ENCODE measurements around the gene ANKS1B.
"Not testable (repeated sequence)": the region's sequence is repeated elsewhere in the genome, so short reads cannot be mapped to it uniquely, and the experiment has no call there.

Gene ANKS1B

GRCh38 chr12:99020871-99021270 is 963.9 kb downstream of the ANKS1B start:
- no peak for DNase-seq (ENCODE audit: low read depth in 2 of 2)

DNA sequence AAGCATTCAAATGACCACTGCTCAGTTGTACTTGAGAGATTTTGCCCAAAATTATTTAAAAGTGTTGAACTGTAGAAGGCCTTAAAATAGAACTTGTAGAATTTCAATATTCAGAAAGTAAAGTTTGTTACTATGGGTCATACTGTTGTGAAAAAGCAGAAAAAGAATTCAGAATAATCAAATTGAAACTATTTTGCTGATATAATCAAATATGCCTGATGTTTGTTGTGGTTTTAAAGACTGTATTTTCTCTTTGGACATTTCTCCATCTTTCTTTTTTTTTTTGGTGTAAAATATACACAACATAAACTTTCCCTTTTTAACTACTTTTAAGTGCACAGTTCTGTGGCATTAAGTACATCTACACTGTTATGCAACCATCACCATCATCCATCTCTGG is 964.9 kb downstream of the ANKS1B start:
- no peak for DNase-seq (ENCODE audit: low read depth in 2 of 2)

- no peak for DNase-seq (ENCODE audit: low read depth in 2 of 2)
Observed at GRCh38 chr12:99017971-99018370, 966.8 kb downstream of the ANKS1B start.

- DNase-seq (ENCODE audit: low read depth in 2 of 2): no peak
Observed at GRCh38 chr12:99009654-99010296, 975.0 kb downstream of the ANKS1B start.

DNA sequence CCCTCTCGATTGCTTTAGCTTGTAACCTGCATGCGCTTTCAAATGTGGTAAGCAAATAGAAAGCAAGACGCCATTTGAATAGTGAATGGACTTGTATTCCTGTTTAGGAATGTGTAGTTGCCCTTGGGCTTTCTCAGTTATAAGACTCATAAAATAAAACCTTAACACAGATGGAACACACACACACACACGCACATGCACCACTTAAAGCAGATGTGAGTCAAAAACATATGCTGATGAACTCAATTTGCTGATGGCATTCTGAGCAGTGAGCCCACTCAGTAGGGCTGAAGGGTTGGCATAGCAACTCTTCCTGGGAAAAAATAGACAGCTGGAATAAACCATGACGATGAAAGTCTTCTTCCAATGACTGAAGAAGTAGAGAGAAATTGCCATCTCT is 979.1 kb downstream of the ANKS1B start:
- DNase-seq (ENCODE audit: low read depth in 2 of 2): no peak

DNA sequence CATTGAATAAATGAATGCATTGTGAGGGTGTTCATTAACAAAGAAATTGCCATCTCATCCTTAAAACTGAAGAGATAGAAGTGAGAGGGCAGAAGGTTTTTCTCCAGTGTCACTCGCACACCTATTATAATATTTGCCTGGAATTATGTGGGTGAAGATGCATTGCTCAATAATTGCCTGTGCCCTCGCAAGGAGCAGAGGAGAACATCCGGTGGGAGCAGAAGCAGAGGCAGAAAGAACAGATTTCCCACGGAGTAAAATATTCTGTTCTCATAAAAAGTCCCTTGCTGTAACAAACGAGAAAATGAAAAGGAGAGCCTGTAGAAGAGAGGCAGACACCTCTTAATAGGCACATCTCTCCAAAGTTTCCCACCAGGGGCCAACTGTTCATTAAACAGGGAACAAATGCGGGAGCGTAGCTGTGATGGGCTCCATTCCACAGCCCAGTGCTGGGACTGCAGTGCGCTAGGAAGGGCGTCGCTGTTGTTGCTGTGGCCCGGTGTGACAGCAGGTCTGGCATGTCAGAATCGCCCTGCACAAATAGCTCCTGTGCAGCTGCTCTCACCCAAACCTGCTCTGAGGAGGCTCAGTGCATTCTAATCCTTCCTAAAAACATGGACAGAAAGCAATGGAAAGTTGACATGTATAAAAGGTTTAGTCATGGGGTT is 979.8 kb downstream of the ANKS1B start:
- no peak for DNase-seq (ENCODE audit: low read depth in 2 of 2)

DNA sequence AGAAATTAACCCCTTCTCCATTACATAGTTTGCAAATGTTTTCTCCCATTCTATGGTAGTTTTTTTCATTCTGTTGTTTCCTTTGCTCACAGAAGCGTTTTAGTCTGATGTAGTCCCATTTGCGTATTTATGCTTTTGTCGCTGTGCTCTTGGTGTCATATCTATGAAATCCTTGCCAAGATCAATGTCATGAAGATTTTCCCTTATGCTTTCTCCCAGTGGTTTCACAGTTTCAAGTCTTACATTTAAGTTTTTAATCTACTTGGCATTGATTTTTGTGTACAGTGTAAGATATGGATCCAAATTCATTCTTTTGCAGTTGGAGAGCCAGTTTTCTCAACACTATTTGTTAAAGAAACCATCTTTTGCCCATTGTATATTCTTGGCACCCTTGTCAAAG is 982.0 kb downstream of the ANKS1B start:
- DNase-seq (ENCODE audit: low read depth in 2 of 2): no peak

GRCh38 chr12:99002156-99002555 is 982.6 kb downstream of the ANKS1B start:
- no peak for DNase-seq (ENCODE audit: low read depth in 2 of 2)

DNA sequence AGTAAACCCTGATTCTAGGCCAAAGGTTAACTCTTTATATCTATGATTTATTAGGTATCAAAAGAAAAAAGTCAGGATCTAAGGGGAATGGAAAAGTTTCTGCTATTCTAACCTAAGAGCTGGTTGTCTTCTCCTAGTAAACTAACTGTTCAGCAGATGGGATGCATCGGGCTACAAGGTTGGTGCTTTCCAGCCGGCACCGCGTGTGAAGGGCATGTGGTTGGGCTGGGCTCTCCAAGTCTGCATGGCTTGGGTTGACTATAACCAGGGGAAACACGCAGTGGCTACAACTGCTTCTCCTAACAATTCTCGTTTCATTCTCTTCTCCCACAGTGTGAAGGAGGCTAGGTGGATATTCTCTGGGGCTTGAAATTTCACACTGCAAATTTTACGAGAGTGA is 985.2 kb downstream of the ANKS1B start:
- no peak for DNase-seq (ENCODE audit: low read depth in 2 of 2)

DNA sequence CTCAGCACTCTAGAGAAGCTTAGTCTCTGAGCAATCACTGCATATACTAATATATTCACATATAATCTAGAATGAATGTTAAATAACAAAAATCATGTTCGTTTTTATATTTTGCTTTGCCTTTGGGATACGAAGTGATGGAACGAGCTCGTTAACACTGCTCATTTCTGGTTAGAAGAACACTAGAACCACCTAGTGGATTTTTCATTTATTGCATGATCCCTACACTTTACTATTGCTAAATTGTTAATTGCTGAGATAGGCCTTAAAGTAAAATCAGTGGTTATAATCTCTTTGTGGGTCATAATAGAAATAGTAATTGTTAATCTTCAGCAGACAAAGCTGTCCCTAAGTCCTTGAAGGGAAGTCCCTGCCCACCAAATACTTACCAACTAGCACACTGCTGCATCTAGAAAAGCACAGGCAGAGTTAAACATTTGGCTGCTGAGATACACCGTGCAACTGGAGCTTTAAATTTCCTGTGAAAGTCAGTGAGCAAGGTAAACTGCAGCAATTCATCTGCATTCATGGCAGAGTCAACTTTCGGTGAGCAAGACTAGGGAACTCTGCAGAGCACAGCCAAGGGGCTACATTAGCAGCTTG is 985.9 kb downstream of the ANKS1B start:
- peak; percentile 14 to 20 for DNase-seq (ENCODE audit: low read depth in 2 of 2)

DNA sequence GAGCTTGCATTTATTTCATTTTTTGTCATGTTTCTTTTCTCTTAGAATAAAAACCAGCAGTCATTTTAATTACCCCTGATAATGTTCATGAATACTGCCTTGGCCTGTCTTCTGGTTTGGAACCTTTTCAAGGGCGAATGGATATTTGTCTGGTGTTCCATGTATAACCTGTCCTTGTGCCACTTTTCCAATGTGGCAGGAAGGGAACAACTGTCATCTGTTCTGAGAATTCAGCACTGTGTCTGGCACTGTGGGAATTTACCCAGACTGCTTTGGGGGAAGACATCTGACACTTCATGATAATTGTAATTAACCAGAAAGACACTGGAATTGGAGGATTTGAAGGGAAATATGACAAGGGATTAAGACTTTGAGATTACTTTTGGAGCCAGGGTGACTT is 986.8 kb downstream of the ANKS1B start:
- no peak for DNase-seq (ENCODE audit: low read depth in 2 of 2)

GRCh38 chr12:98990648-98991047 is 994.1 kb downstream of the ANKS1B start:
- no peak for DNase-seq (ENCODE audit: low read depth in 2 of 2)

GRCh38 chr12:98985156-98985555 is 999.6 kb downstream of the ANKS1B start:
- no peak for DNase-seq (ENCODE audit: low read depth in 2 of 2)

GRCh38 chr12:98983647-98984046 is 1001.1 kb downstream of the ANKS1B start:
- peak; percentile 15 to 28 for DNase-seq (ENCODE audit: low read depth in 2 of 2)

- DNase-seq (ENCODE audit: low read depth in 2 of 2): no peak
Observed at GRCh38 chr12:98980508-98980907, 1004.2 kb downstream of the ANKS1B start.

GRCh38 chr12:98977186-98977585 is 1007.5 kb downstream of the ANKS1B start:
- DNase-seq (ENCODE audit: low read depth in 2 of 2): no peak

DNA sequence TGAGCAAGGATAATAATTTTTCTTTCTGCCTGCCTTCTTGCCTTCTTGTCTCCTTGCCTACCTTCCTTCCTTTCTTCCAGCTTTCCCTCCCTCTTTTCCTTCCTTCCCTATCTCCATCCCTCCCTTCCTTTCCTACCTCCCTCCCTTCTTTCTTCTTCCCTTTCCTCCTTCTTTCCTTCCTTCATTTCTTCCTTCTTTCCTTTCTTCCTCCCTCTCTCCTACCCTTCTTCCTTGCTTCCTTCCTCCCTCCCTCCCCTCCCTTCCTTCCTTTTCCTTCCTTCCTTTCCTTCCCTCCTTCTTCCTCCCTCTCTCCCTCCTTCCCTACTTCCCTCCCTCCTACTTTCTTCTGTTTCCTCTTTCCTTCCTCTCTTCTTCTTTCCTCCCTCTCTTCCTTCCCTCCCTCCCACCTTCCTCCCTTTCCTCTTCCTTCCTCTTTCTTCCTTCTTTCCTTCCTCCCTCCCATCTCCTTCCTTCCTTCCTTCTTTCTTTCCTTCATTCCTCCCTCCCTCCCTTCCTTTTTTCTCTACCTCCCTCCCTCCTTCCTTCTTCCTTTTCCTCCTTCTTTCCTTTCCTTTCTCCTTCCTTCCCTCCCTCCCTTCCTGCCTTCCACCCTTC is 1009.9 kb downstream of the ANKS1B start:
- no peak for DNase-seq (ENCODE audit: low read depth in 2 of 2)

DNA sequence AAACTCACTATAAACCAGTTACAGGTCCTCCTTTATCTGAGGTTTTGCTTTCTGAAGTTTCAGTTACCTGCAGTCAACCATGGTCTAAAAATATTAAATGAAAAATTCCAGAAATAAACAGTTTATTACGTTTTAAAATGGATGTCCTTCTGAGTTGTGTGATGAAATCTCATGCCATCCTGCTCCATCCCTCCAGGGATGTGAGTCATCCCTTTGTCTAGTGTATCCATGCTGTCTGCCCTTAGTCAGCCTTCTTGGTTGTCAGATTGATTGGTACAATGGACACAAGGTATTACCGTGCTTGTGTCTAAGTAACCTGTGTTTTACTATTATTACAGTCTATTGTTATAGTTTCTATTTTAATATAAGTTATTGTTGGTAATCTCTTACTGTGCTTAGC is 1011.3 kb downstream of the ANKS1B start:
- no peak for DNase-seq (ENCODE audit: low read depth in 2 of 2)

DNA sequence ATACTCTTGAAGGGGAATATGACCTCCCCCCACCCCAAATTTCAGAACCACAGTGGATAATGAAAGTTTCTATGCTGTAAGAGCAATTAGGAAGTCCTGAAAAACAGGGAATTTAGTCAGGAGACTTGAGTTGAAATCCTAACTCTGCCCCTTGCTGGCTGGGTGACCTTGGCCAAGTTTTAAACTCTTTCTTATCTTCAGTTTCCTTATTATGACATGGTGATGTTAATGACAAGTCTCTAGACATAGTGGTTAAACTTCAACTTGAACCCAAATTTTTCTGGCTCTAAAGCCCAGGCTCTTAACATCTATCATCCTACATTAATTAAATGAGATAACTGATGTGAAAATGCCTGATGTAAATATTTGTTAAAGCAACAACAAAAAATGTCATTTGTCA is 1013.8 kb downstream of the ANKS1B start:
- no peak for DNase-seq (ENCODE audit: low read depth in 2 of 2)

DNA sequence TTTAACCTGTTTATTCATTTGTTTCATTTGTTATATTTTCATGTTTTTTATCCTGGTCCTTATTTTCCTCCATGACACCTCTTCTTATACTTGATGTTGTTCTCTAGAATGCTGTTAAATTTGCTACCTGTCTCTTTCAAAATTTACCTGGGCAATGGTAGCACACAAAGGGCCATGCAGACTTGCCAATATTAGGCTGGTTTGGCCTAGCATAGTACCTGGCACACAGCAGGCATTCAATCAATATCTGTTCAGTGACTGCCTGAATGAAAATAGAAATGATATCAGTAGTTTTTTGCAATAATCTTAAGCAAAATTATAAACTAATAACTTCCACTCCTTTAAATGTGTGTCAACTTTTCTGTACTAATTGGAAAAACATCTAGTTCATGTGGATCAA is 1014.5 kb downstream of the ANKS1B start:
- DNase-seq (ENCODE audit: low read depth in 2 of 2): no peak

DNA sequence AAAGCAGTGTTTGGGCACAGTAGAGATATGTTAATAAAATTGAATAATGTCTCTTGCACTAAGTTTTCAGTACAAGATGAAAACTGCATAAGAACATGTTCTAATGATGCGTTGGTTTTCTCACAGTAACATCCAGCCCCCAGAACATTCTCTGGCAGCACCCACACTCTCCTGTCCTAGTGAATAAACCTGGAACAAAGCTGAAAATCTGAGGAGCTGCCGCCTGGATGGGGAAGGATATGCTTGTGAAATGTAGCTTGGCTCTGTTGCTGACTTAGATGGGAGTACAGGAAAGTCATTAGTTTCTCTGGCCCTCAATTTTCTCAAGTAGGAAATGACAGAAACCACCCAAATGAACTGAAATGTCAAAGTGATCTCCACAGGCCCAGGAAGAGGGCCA is 1015.8 kb downstream of the ANKS1B start:
- DNase-seq (ENCODE audit: low read depth in 2 of 2): no peak

DNA sequence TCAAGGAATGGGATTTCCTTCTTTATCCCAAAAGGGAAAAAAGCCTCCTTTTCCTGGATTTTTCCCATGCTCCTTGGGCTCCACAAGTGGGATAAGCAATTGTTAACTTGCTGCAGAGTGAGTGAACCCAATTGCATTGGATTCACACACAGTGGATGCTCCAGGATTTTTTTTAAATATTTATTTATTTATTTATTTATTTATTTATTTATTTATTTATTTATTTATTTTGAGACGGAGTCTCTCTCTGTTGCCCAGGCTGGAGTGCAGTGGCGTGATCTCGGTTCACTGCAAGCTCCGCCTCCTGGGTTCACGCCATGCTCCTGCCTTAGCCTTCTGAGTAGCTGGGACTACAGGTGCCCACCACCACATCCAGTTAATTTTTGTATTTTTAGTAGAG is 1027.6 kb downstream of the ANKS1B start:
- DNase-seq (ENCODE audit: low read depth in 2 of 2): not testable (repeated sequence)

- no peak for DNase-seq (ENCODE audit: low read depth in 2 of 2)
Observed at GRCh38 chr12:98955284-98955683, 1029.5 kb downstream of the ANKS1B start.
